ENCODE measurements around the gene FKBP8. TPM values are rescaled to one million over a fixed set of nuclear protein-coding genes. Genes with fewer than 3 reads are reported as not detected.
A peak's percentile ranks its signal among the peaks of the same experiment; 100 is the strongest.

Gene FKBP8
- polyA plus RNA-seq, 3 donors: 78.0 to 159 (median 81.2) TPM

GRCh38 chr19:18562086-18562485, 18.7 kb upstream of the FKBP8 start:
- no peaks in the 10 kb centered on the region for H3K9me3 ChIP-seq (replicated peaks in 1 of 2; ENCODE audit: control insufficient read depth in 1 of 2, insufficient read depth in 1 of 2, low read length in 2 of 2)
- intact Hi-C loops (cut with micrococcal nuclease): no loop called here
- peaks cover 16% of the 10 kb centered on the region for H3K4me1 Mint-ChIP-seq
- peaks cover 0 to 2% (median 2%) of the 10 kb centered on the region in 3 donors for H3K27me3 Mint-ChIP-seq (ENCODE audit: low read depth in 3 of 3)
- peaks cover 53 to 58% of the 10 kb centered on the region in 2 donors for H3K36me3 ChIP-seq (replicated peaks in 1 of 2; ENCODE audit: control insufficient read depth in 1 of 2, insufficient read depth in 2 of 2, low read length in 2 of 2)
- H3K36me3 Mint-ChIP-seq: peaks cover 51 to 58% of the 10 kb centered on the region in 2 donors
- peaks cover 38% of the 10 kb centered on the region for H3K79me2 ChIP-seq (ENCODE audit: insufficient read depth, low read length)
- H3K4me2 ChIP-seq (replicated peaks; ENCODE audit: extremely low read depth, low read length, poor library complexity, severe bottlenecking): no peak overlapping the region
- H3K4me1 ChIP-seq (ENCODE audit: control insufficient read depth in 1 of 2, insufficient read depth in 2 of 2, low read length in 2 of 2): peaks cover 14 to 17% of the 10 kb centered on the region in 2 donors
- H3K4me3 Mint-ChIP-seq: no peak overlapping the region
- H3K4me3 ChIP-seq (replicated peaks in 1 of 3; ENCODE audit: low read depth in 2 of 3, low read length in 3 of 3): no peak overlapping the region
- H3K9me3 Mint-ChIP-seq: no peaks in the 10 kb centered on the region
- WGBS (ENCODE audit: insufficient coverage): 96% methylated on average over 14 of the region's 14 CpGs
- TF ChIP-seq CTCF (IDR thresholded peaks at IDR 0.05): no peak
- H3K9ac ChIP-seq (ENCODE audit: insufficient read depth, low read length, poor library complexity, severe bottlenecking): no peak overlapping the region
- H4K20me1 ChIP-seq (ENCODE audit: insufficient read depth, low read length): no peaks in the 10 kb centered on the region
- H2AFZ ChIP-seq (ENCODE audit: insufficient read depth, low read depth, low read length, poor library complexity, severe bottlenecking): no peak overlapping the region
- no peak for DNase-seq
- peak overlapping the region in 1 of 2 donors; percentile 41 for H3K27ac ChIP-seq (ENCODE audit: low read depth in 1 of 2, low read length in 2 of 2)
- no peak overlapping the region for H3K27ac Mint-ChIP-seq
- no peaks in the 10 kb centered on the region for H3K27me3 ChIP-seq (ENCODE audit: control insufficient read depth in 2 of 2, insufficient read depth in 2 of 2, low read length in 2 of 2)

- H3K4me2 ChIP-seq (replicated peaks; ENCODE audit: extremely low read depth, low read length, poor library complexity, severe bottlenecking): no peak overlapping the region
- no peaks in the 10 kb centered on the region for H3K9me3 ChIP-seq (replicated peaks in 1 of 2; ENCODE audit: control insufficient read depth in 1 of 2, insufficient read depth in 1 of 2, low read length in 2 of 2)
Observed at GRCh38 chr19:18559685-18560084, 16.3 kb upstream of the FKBP8 start.

More at GRCh38 chr19:18559685-18560084, 16.3 kb upstream of the FKBP8 start:
- Histone ChIP-seq H3K27me3 (ENCODE audit: control insufficient read depth in 2 of 2, insufficient read depth in 2 of 2, low read length in 2 of 2) (no peaks in the 10 kb centered on the region), H3K4me3 (replicated peaks in 1 of 3; ENCODE audit: low read depth in 2 of 3, low read length in 3 of 3) (no peak overlapping the region), H3K79me2 (ENCODE audit: insufficient read depth, low read length) (peaks cover 38% of the 10 kb centered on the region), H3K27ac (ENCODE audit: low read depth in 1 of 2, low read length in 2 of 2) (peak overlapping the region in 1 of 2 donors; percentile 29), H3K4me1 (ENCODE audit: control insufficient read depth in 1 of 2, insufficient read depth in 2 of 2, low read length in 2 of 2) (peaks cover 14 to 17% of the 10 kb centered on the region in 2 donors), H4K20me1 (ENCODE audit: insufficient read depth, low read length) (no peaks in the 10 kb centered on the region), H3K36me3 (replicated peaks in 1 of 2; ENCODE audit: control insufficient read depth in 1 of 2, insufficient read depth in 2 of 2, low read length in 2 of 2) (peaks cover 31 to 34% of the 10 kb centered on the region in 2 donors), H2AFZ (ENCODE audit: insufficient read depth, low read depth, low read length, poor library complexity, severe bottlenecking) (no peak overlapping the region), H3K9ac (ENCODE audit: insufficient read depth, low read length, poor library complexity, severe bottlenecking) (no peak overlapping the region)
- H3K4me3 Mint-ChIP-seq: no peak overlapping the region
- peaks cover 16% of the 10 kb centered on the region for H3K4me1 Mint-ChIP-seq
- H3K27ac Mint-ChIP-seq: peak overlapping the region in 5 of 7 donors; percentile 46 to 71 (median 55)
- no peak for DNase-seq
- WGBS (ENCODE audit: insufficient coverage): no CpG with 5 or more reads among the region's 5 CpGs
- intact Hi-C loops (cut with micrococcal nuclease): loop anchor here in 1 of 2 donors (5.0 kb wide), 1 partner anchor 37 kb away; the partner anchor contains the start of gene ELL
- peaks cover 31 to 34% of the 10 kb centered on the region in 2 donors for H3K36me3 Mint-ChIP-seq
- peaks cover 0 to 2% (median 0%) of the 10 kb centered on the region in 3 donors for H3K27me3 Mint-ChIP-seq (ENCODE audit: low read depth in 3 of 3)
- TF ChIP-seq CTCF (IDR thresholded peaks at IDR 0.05): no peak
- no peaks in the 10 kb centered on the region for H3K9me3 Mint-ChIP-seq
